Esophagus muscularis mucosa (tissue), 4 donors: ENCODE data around the gene CFAP221.

ENCODE experiments used
- EP300 ChIP-seq: sonication (generic); formaldehyde crosslinking; IDR thresholded peaks from one replicate; pipeline ENCODE4 v1.6.1; 2017; ENCODE audit warnings: antibody characterized with exemption
- POLR2A ChIP-seq: fragments of 450-650 bp; IDR thresholded peaks from one replicate; pipeline ENCODE4 v1.6.1; 2017; ENCODE audit warnings: antibody characterized with exemption, moderate library complexity, mild to moderate bottlenecking, low read depth
- TF ChIP-seq, protein P1 (sequence below), 3 experiments: fragments of 200-600 bp in 2 of 3; fragments of 450-650 bp in 1 of 3; sonication (generic) in 2 of 3; IDR thresholded peaks; one replicate each; pipeline ENCODE4 v1.5.1; 2017 to 2019; ENCODE audit warnings: antibody characterized with exemption in 3 of 3, mild to moderate bottlenecking in 2 of 3, moderate library complexity in 1 of 3

DNA sequence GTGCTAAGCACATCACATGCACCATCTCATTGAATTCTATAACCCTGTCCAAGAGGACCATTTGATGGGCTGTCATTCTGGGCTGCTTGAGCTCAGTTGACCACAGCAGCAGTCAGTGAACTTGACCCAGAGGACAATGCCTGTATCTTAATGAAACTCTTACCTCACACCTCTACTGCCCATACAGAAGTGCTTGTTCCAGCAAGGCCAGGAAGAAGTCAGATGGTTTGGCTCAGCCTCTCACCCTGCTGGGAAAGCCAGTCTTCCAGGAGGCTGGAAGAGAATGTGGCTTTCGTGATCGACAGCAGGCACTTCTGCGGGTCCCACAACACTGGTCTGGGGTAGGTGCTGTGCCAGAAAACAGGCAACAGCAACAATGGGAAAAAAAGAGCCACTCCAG is 47.3 kb downstream of the CFAP221 start:
- no peak for TF ChIP-seq POLR2A
- TF ChIP-seq, protein P1, sequence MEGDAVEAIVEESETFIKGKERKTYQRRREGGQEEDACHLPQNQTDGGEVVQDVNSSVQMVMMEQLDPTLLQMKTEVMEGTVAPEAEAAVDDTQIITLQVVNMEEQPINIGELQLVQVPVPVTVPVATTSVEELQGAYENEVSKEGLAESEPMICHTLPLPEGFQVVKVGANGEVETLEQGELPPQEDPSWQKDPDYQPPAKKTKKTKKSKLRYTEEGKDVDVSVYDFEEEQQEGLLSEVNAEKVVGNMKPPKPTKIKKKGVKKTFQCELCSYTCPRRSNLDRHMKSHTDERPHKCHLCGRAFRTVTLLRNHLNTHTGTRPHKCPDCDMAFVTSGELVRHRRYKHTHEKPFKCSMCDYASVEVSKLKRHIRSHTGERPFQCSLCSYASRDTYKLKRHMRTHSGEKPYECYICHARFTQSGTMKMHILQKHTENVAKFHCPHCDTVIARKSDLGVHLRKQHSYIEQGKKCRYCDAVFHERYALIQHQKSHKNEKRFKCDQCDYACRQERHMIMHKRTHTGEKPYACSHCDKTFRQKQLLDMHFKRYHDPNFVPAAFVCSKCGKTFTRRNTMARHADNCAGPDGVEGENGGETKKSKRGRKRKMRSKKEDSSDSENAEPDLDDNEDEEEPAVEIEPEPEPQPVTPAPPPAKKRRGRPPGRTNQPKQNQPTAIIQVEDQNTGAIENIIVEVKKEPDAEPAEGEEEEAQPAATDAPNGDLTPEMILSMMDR (IDR thresholded peaks at IDR 0.05), result no peak
- TF ChIP-seq EP300, result no peak
